Uterus (tissue), 2 donors: Measurements from ENCODE around the gene SLC44A2.

Experiments
- CTCF ChIP-seq, 4 experiments: fragments of 200-600 bp in 2 of 4; fragments of 450-650 bp in 2 of 4; sonication (generic) in 2 of 4; IDR thresholded peaks; one replicate each; pipeline ENCODE4 v1.5.1; 2016 to 2019; ENCODE audit warnings: antibody characterized with exemption in 4 of 4, mild to moderate bottlenecking in 2 of 4, moderate library complexity in 1 of 4
- POLR2A ChIP-seq, 2 donors: fragments of 450-650 bp; IDR thresholded peaks; one replicate each; pipeline ENCODE4 v1.6.1; 2016; ENCODE audit warnings: antibody characterized with exemption in 2 of 2, mild to moderate bottlenecking in 1 of 2, moderate library complexity in 1 of 2

GRCh38 chr19:10646456-10647159, 21.3 kb downstream of the SLC44A2 start:
- TF ChIP-seq CTCF (IDR thresholded peaks at IDR 0.05) (no peak), POLR2A (IDR thresholded peaks at IDR 0.05) (no peak)
